ENCODE results near the gene PFKL. TPM values are rescaled to one million over a fixed set of nuclear protein-coding genes. Genes with fewer than 3 reads are reported as not detected.

The PFKL gene
- total and polyA plus RNA-seq, 9 donors: 51.6 to 84.4 (median 65.3) TPM

DNA sequence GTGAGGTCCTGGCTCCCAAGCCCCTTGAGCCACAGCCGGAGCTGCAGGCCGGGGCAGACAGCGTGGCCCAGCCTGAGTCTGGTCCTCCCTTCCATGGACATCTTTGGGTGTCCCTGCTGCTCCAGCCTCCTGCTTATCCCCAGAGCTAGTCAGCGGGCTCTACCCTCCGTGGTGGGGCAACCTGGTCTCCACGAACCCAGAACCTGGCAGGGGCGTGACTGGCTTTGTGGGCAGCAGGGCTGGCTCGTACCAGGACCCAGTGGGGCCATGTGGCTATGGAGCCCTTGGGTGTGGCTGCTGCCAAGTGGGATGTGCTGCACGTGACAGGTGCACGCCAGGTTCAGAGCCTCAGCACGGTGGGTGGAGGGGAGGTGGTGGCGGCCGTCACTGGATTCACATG lies 21.0 kb downstream of the PFKL start:
- WGBS (ENCODE audit: insufficient coverage): 85% methylated on average over 8 of the region's 13 CpGs
- no peak overlapping the region for H3K27ac ChIP-seq (ENCODE audit: low read length)
- no peak for DNase-seq
- H3K4me1 ChIP-seq (ENCODE audit: control insufficient read depth, insufficient read depth, low read length): no peaks in the 10 kb centered on the region
- H3K4me3 ChIP-seq (ENCODE audit: low read length): no peak overlapping the region
- H3K36me3 ChIP-seq (ENCODE audit: control insufficient read depth, insufficient read depth, low read length): peaks cover 82% of the 10 kb centered on the region
- H3K27me3 ChIP-seq (ENCODE audit: control insufficient read depth, insufficient read depth, low read length): no peaks in the 10 kb centered on the region
- H3K9me3 ChIP-seq (replicated peaks; ENCODE audit: control insufficient read depth, low read depth, low read length): no peaks in the 10 kb centered on the region

DNA sequence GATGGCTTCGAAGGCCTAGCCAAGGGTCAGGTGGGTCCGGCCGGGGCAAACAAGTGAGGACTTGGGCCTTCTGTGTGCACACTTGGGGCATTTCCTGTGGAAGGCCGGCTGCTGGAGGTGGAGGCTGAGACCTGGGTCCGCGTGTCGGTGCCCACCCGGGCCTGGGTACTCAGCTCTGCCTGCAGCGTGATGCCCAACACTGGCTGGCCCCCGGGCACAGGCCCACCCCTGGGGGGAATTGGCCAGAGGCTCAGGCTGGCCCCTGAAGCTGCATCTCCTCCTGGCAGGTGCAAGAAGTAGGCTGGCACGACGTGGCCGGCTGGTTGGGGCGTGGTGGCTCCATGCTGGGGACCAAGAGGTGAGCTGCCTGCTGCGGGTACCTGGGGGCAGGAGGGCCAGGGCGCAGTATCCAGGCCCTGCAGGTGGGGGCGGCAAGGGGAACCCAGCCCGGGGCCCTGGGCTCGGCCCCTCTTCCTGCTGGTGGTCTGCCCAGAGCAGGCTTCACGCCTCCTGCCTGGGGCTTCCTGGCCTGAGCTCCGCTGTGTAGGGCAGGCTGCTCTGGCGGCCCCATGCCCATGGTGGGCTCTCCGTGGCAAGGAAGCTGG lies 22.1 kb downstream of the PFKL start:
- H3K27me3 ChIP-seq (ENCODE audit: control insufficient read depth, insufficient read depth, low read length): no peaks in the 10 kb centered on the region
- peaks cover 80% of the 10 kb centered on the region for H3K36me3 ChIP-seq (ENCODE audit: control insufficient read depth, insufficient read depth, low read length)
- DNase-seq: no peak
- H3K9me3 ChIP-seq (replicated peaks; ENCODE audit: control insufficient read depth, low read depth, low read length): no peaks in the 10 kb centered on the region
- no peak overlapping the region for H3K27ac ChIP-seq (ENCODE audit: low read length)
- H3K4me1 ChIP-seq (ENCODE audit: control insufficient read depth, insufficient read depth, low read length): no peaks in the 10 kb centered on the region
- no peak overlapping the region for H3K4me3 ChIP-seq (ENCODE audit: low read length)
- 92% methylated on average over 23 of the region's 23 CpGs for WGBS (ENCODE audit: insufficient coverage)

DNA sequence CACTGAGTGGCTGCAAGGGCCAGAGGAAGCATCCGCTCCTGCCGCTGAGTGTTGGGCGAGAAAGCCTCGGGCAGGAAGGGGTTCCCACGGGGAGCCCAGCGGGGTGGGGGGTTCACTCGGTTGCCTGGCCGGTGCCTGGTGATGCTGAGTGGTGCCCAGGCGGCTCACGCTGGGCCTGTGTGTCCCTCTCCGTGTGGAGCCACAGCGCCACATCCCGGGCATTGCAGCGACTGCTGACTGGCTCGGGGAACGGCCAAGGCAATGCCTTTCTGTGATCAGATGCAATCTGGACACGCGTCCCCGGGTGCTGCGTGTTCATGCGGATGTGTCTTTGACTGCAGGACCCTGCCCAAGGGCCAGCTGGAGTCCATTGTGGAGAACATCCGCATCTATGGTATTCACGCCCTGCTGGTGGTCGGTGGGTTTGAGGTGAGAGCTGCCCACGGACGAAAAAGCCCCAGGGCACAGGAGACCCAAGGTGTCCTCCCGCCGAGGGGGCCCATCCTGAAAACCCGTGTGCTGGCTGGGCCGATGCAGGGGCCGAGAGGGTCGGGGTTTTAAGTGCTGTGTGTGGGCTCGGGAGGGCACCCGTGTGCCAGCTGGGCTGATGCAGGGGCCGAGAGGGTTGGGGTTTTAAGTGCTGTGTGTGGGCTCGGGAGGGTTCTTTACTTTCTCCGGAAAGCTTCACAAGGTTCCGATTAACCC lies 22.9 kb downstream of the PFKL start:
- Histone ChIP-seq H3K4me3 (ENCODE audit: low read length) (no peak overlapping the region), H3K27me3 (ENCODE audit: control insufficient read depth, insufficient read depth, low read length) (no peaks in the 10 kb centered on the region), H3K36me3 (ENCODE audit: control insufficient read depth, insufficient read depth, low read length) (peaks cover 86% of the 10 kb centered on the region), H3K4me1 (ENCODE audit: control insufficient read depth, insufficient read depth, low read length) (no peaks in the 10 kb centered on the region), H3K27ac (ENCODE audit: low read length) (no peak overlapping the region), H3K9me3 (replicated peaks; ENCODE audit: control insufficient read depth, low read depth, low read length) (no peaks in the 10 kb centered on the region)
- no peak for DNase-seq
- WGBS (ENCODE audit: insufficient coverage): 89% methylated on average over 38 of the region's 38 CpGs

DNA sequence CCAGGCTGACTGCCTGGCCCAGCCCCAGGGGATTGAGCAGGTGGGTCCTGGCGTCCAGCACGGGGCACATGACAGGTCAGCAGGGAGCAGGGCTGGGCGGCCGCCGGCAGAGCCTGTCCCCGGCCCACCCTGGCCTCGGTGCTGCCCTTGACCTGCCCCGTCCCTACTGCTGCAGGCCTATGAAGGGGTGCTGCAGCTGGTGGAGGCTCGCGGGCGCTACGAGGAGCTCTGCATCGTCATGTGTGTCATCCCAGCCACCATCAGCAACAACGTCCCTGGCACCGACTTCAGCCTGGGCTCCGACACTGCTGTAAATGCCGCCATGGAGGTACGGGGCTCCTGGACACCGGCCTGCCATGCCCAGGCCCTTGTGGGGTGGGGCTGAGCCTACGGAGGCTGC lies 23.7 kb downstream of the PFKL start:
- H3K4me1 ChIP-seq (ENCODE audit: control insufficient read depth, insufficient read depth, low read length): no peaks in the 10 kb centered on the region
- DNase-seq: no peak
- no peak overlapping the region for H3K27ac ChIP-seq (ENCODE audit: low read length)
- peaks cover 86% of the 10 kb centered on the region for H3K36me3 ChIP-seq (ENCODE audit: control insufficient read depth, insufficient read depth, low read length)
- H3K27me3 ChIP-seq (ENCODE audit: control insufficient read depth, insufficient read depth, low read length): no peaks in the 10 kb centered on the region
- H3K4me3 ChIP-seq (ENCODE audit: low read length): no peak overlapping the region
- no peaks in the 10 kb centered on the region for H3K9me3 ChIP-seq (replicated peaks; ENCODE audit: control insufficient read depth, low read depth, low read length)
- 83% methylated on average over 18 of the region's 20 CpGs for WGBS (ENCODE audit: insufficient coverage)

DNA sequence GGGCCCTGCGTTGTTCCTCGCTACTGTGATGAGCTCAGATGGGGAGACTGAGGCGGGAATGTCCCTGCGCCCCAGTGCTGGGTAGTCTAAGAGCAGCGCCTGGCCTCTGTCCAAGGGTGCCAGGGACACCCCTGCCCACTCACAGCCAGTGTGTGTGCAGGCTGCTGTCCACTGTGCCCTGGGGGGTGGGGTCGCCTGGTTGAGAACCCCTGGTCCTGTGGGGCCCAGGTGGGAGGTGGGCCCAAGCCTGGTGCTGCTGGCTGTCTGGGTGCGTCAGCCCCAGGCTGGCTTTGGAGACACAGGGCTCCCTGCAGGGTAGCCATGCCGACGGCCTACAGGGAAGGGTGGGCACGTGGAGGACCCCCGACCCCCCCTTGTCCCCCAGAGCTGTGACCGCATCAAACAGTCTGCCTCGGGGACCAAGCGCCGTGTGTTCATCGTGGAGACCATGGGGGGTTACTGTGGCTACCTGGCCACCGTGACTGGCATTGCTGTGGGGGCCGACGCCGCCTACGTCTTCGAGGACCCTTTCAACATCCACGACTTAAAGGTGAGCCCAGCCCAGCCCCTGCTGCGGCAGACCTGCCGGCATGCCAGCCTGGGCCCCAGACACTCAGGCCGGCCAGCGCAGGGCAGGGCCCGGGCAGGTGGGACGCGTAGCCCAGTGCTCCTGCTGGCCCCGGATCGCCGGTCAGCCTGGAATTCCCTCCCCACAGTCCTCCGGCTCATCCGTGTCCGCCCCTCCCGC lies 24.4 kb downstream of the PFKL start:
- Histone ChIP-seq H3K27ac (ENCODE audit: low read length) (no peak overlapping the region), H3K27me3 (ENCODE audit: control insufficient read depth, insufficient read depth, low read length) (no peaks in the 10 kb centered on the region), H3K4me1 (ENCODE audit: control insufficient read depth, insufficient read depth, low read length) (no peaks in the 10 kb centered on the region), H3K36me3 (ENCODE audit: control insufficient read depth, insufficient read depth, low read length) (peaks cover 83% of the 10 kb centered on the region), H3K4me3 (ENCODE audit: low read length) (no peak overlapping the region), H3K9me3 (replicated peaks; ENCODE audit: control insufficient read depth, low read depth, low read length) (no peaks in the 10 kb centered on the region)
- 91% methylated on average over 36 of the region's 37 CpGs for WGBS (ENCODE audit: insufficient coverage)
- DNase-seq: no peak

DNA sequence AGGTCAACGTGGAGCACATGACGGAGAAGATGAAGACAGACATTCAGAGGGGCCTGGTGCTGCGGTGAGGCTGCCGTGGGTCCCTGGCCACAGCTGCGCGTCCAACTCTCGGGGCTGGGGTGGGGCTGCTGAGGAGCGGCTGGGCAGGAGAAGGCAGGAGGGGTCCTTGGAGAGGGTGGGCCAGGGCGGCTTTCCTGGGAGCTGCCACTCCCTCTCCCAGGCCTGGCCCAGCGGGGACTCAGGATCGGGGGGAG lies 24.9 kb downstream of the PFKL start:
- Histone ChIP-seq H3K27me3 (ENCODE audit: control insufficient read depth, insufficient read depth, low read length) (no peaks in the 10 kb centered on the region), H3K9me3 (replicated peaks; ENCODE audit: control insufficient read depth, low read depth, low read length) (no peaks in the 10 kb centered on the region), H3K4me3 (ENCODE audit: low read length) (no peak overlapping the region), H3K27ac (ENCODE audit: low read length) (no peak overlapping the region), H3K4me1 (ENCODE audit: control insufficient read depth, insufficient read depth, low read length) (no peaks in the 10 kb centered on the region), H3K36me3 (ENCODE audit: control insufficient read depth, insufficient read depth, low read length) (peaks cover 79% of the 10 kb centered on the region)
- 79% methylated on average over 8 of the region's 11 CpGs for WGBS (ENCODE audit: insufficient coverage)
- DNase-seq: no peak

DNA sequence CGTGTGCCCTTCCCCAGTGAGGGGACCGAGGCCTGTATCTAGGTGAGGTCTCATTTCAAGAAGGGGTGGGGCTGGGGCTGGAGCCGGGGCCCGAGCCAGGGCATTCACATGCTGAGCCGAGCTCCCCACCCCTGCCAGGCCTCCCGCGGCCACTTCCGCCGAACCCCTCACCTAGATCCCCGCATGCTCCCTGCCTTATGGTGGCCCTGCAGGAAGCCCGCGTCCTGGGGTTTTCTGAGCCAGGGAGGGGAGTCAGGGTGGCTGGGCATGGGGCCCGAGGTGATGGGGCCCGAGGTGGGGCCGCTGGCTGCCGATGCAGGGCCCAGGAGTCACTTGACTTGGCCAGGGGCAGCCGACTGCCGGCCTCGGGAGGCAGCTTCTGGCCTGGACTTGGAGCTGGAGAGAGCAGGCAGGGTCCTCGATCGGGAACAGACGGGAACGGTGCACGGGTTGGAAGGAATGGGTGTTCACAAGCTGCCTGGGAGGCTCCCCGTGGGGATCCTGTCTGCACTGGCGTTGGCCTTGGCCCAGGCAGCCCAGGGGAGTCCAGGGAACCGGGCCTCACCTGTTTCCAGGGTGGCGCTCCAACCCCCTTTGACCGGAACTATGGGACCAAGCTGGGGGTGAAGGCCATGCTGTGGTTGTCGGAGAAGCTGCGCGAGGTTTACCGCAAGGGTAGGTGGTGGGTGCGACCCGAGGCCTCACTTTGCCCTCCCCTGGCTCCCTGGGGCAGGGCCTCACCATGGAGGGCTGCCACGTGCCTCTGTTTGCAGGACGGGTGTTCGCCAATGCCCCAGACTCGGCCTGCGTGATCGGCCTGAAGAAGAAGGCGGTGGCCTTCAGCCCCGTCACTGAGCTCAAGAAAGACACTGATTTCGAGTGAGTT lies 25.8 kb downstream of the PFKL start:
- WGBS (ENCODE audit: insufficient coverage): 87% methylated on average over 34 of the region's 44 CpGs
- Histone ChIP-seq H3K4me1 (ENCODE audit: control insufficient read depth, insufficient read depth, low read length) (no peaks in the 10 kb centered on the region), H3K9me3 (replicated peaks; ENCODE audit: control insufficient read depth, low read depth, low read length) (no peaks in the 10 kb centered on the region), H3K4me3 (ENCODE audit: low read length) (no peak overlapping the region), H3K27me3 (ENCODE audit: control insufficient read depth, insufficient read depth, low read length) (no peaks in the 10 kb centered on the region), H3K36me3 (ENCODE audit: control insufficient read depth, insufficient read depth, low read length) (peaks cover 79% of the 10 kb centered on the region), H3K27ac (ENCODE audit: low read length) (no peak overlapping the region)
- DNase-seq: no peak

DNA sequence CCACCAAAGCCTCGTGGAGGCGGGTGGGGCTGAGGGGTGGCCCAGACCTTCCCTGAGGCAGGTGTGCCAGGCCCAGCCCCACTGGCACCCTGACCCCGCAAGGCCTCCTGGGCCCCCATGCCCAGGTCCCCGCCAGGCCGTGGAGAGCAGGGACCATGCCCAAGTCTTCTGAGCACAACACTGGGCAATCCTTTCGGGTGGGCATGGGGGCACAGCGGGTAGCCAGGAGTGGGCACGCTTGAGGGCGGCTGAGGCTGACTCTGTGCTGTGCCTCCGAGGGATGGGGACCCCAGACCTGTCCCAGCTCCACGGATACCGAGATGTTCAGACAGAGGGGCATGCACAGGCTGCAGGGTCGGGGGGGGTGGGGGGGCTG lies 26.4 kb downstream of the PFKL start:
- 91% methylated on average over 10 of the region's 13 CpGs for WGBS (ENCODE audit: insufficient coverage)
- Histone ChIP-seq H3K9me3 (replicated peaks; ENCODE audit: control insufficient read depth, low read depth, low read length) (no peaks in the 10 kb centered on the region), H3K4me1 (ENCODE audit: control insufficient read depth, insufficient read depth, low read length) (no peaks in the 10 kb centered on the region), H3K27ac (ENCODE audit: low read length) (no peak overlapping the region), H3K27me3 (ENCODE audit: control insufficient read depth, insufficient read depth, low read length) (no peaks in the 10 kb centered on the region), H3K36me3 (ENCODE audit: control insufficient read depth, insufficient read depth, low read length) (peaks cover 77% of the 10 kb centered on the region), H3K4me3 (ENCODE audit: low read length) (no peak overlapping the region)
- no peak for DNase-seq

DNA sequence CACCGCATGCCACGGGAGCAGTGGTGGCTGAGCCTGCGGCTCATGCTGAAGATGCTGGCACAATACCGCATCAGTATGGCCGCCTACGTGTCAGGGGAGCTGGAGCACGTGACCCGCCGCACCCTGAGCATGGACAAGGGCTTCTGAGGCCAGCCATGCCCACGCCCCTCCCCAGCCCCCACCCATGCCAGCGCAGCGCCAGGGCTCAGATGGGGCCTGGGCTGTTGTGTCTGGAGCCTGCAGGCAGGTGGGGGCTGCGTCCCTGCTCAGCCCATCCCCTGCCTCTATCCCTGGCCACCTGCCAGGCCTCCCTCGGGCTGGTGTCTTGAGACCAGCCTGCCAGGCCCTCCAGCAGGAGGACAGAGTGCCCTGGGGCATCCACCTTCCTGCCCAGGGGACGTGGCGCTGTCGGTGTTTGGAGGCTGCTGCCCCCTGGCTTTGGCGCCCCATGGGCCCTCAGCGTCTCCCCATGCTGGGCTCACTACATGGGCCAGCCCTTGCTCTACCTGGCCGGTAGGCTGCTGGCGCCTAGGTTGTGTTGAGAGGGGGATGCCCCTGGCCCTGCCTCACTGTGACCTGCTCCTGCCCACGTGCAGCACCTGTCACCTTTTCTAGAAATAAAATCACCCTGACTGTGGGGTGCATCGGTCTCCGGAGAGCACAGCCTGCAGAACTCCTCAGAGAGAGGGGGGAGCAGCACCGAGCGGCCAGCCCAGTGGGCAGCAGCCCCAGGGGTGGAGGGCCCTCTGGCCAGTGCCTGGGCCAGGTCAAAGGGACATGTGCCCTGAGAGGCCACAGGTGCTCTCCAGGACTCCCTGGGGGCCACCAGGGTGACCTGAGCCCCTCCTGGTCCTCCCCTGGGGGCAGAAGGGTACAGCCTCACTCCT lies 27.1 kb downstream of the PFKL start:
- H3K4me3 ChIP-seq (ENCODE audit: low read length): no peak overlapping the region
- no peaks in the 10 kb centered on the region for H3K4me1 ChIP-seq (ENCODE audit: control insufficient read depth, insufficient read depth, low read length)
- peaks cover 77% of the 10 kb centered on the region for H3K36me3 ChIP-seq (ENCODE audit: control insufficient read depth, insufficient read depth, low read length)
- H3K27me3 ChIP-seq (ENCODE audit: control insufficient read depth, insufficient read depth, low read length): no peaks in the 10 kb centered on the region
- DNase-seq: no peak
- no peaks in the 10 kb centered on the region for H3K9me3 ChIP-seq (replicated peaks; ENCODE audit: control insufficient read depth, low read depth, low read length)
- H3K27ac ChIP-seq (ENCODE audit: low read length): no peak overlapping the region
- 84% methylated on average over 22 of the region's 26 CpGs for WGBS (ENCODE audit: insufficient coverage)

All from muscle of leg (tissue), 11 donors.